ENCODE data around the gene PLSCR1.
"Not testable (repeated sequence)": the region's sequence is repeated elsewhere in the genome, so short reads cannot be mapped to it uniquely, and the experiment has no call there.

Gene PLSCR1

GRCh38 chr3:146507331-146508120, 36.9 kb downstream of the PLSCR1 start:
- Histone ChIP-seq H3K27me3 (ENCODE audit: control insufficient read depth, insufficient read depth, low read length) (no peaks in the 10 kb centered on the region), H3K4me1 (ENCODE audit: control insufficient read depth, insufficient read depth, low read length) (peaks cover 22% of the 10 kb centered on the region), H3K9ac (ENCODE audit: low read depth, low read length) (no peak overlapping the region), H3K36me3 (ENCODE audit: control insufficient read depth, insufficient read depth, low read length) (no peaks in the 10 kb centered on the region), H3K9me3 (ENCODE audit: control insufficient read depth, insufficient read depth, low read length) (no peaks in the 10 kb centered on the region), H3K4me3 (ENCODE audit: low read depth, low read length) (no peak overlapping the region)

- no peaks in the 10 kb centered on the region for H3K27me3 ChIP-seq (ENCODE audit: control insufficient read depth, insufficient read depth, low read length)
- H3K4me1 ChIP-seq (ENCODE audit: control insufficient read depth, insufficient read depth, low read length) = peaks cover 21% of the 10 kb centered on the region
- H3K4me3 ChIP-seq (ENCODE audit: low read depth, low read length) = no peak overlapping the region
- H3K9ac ChIP-seq (ENCODE audit: low read depth, low read length) = no peak overlapping the region
- no peaks in the 10 kb centered on the region for H3K9me3 ChIP-seq (ENCODE audit: control insufficient read depth, insufficient read depth, low read length)
- H3K36me3 ChIP-seq (ENCODE audit: control insufficient read depth, insufficient read depth, low read length) = no peaks in the 10 kb centered on the region
Measured at GRCh38 chr3:146505516-146505915, 38.9 kb downstream of the PLSCR1 start.

GRCh38 chr3:146504498-146505197, 39.8 kb downstream of the PLSCR1 start:
- H3K4me1 ChIP-seq (ENCODE audit: control insufficient read depth, insufficient read depth, low read length) = peaks cover 21% of the 10 kb centered on the region
- H3K27me3 ChIP-seq (ENCODE audit: control insufficient read depth, insufficient read depth, low read length) = no peaks in the 10 kb centered on the region
- no peaks in the 10 kb centered on the region for H3K9me3 ChIP-seq (ENCODE audit: control insufficient read depth, insufficient read depth, low read length)
- H3K9ac ChIP-seq (ENCODE audit: low read depth, low read length) = no peak overlapping the region
- no peaks in the 10 kb centered on the region for H3K36me3 ChIP-seq (ENCODE audit: control insufficient read depth, insufficient read depth, low read length)
- no peak overlapping the region for H3K4me3 ChIP-seq (ENCODE audit: low read depth, low read length)

GRCh38 chr3:146503461-146504202, 40.8 kb downstream of the PLSCR1 start:
- Histone ChIP-seq H3K36me3 (ENCODE audit: control insufficient read depth, insufficient read depth, low read length) (no peaks in the 10 kb centered on the region), H3K9ac (ENCODE audit: low read depth, low read length) (no peak overlapping the region), H3K27me3 (ENCODE audit: control insufficient read depth, insufficient read depth, low read length) (no peaks in the 10 kb centered on the region), H3K4me1 (ENCODE audit: control insufficient read depth, insufficient read depth, low read length) (peaks cover 21% of the 10 kb centered on the region), H3K4me3 (ENCODE audit: low read depth, low read length) (no peak overlapping the region), H3K9me3 (ENCODE audit: control insufficient read depth, insufficient read depth, low read length) (no peaks in the 10 kb centered on the region)

GRCh38 chr3:146502887-146503460, 41.4 kb downstream of the PLSCR1 start:
- Histone ChIP-seq H3K9ac (ENCODE audit: low read depth, low read length) (no peak overlapping the region), H3K4me3 (ENCODE audit: low read depth, low read length) (no peak overlapping the region), H3K9me3 (ENCODE audit: control insufficient read depth, insufficient read depth, low read length) (no peaks in the 10 kb centered on the region), H3K27me3 (ENCODE audit: control insufficient read depth, insufficient read depth, low read length) (no peaks in the 10 kb centered on the region), H3K4me1 (ENCODE audit: control insufficient read depth, insufficient read depth, low read length) (peaks cover 21% of the 10 kb centered on the region), H3K36me3 (ENCODE audit: control insufficient read depth, insufficient read depth, low read length) (no peaks in the 10 kb centered on the region)

- Histone ChIP-seq H3K36me3 (ENCODE audit: control insufficient read depth, insufficient read depth, low read length) (no peaks in the 10 kb centered on the region), H3K27me3 (ENCODE audit: control insufficient read depth, insufficient read depth, low read length) (no peaks in the 10 kb centered on the region), H3K4me1 (ENCODE audit: control insufficient read depth, insufficient read depth, low read length) (peaks cover 13% of the 10 kb centered on the region), H3K4me3 (ENCODE audit: low read depth, low read length) (no peak overlapping the region), H3K9ac (ENCODE audit: low read depth, low read length) (no peak overlapping the region), H3K9me3 (ENCODE audit: control insufficient read depth, insufficient read depth, low read length) (no peaks in the 10 kb centered on the region)
Measured at GRCh38 chr3:146501752-146502151, 42.7 kb downstream of the PLSCR1 start.

- H3K27me3 ChIP-seq (ENCODE audit: control insufficient read depth, insufficient read depth, low read length) = no peaks in the 10 kb centered on the region
- H3K9me3 ChIP-seq (ENCODE audit: control insufficient read depth, insufficient read depth, low read length) = no peaks in the 10 kb centered on the region
- H3K36me3 ChIP-seq (ENCODE audit: control insufficient read depth, insufficient read depth, low read length) = no peaks in the 10 kb centered on the region
- H3K9ac ChIP-seq (ENCODE audit: low read depth, low read length) = no peak overlapping the region
- H3K4me1 ChIP-seq (ENCODE audit: control insufficient read depth, insufficient read depth, low read length) = peaks cover 4% of the 10 kb centered on the region
- no peak overlapping the region for H3K4me3 ChIP-seq (ENCODE audit: low read depth, low read length)
Measured at GRCh38 chr3:146499701-146500100, 44.7 kb downstream of the PLSCR1 start.

GRCh38 chr3:146498002-146498736, 46.2 kb downstream of the PLSCR1 start:
- Histone ChIP-seq H3K27me3 (ENCODE audit: control insufficient read depth, insufficient read depth, low read length) (no peaks in the 10 kb centered on the region), H3K4me1 (ENCODE audit: control insufficient read depth, insufficient read depth, low read length) (peaks cover 3% of the 10 kb centered on the region), H3K9me3 (ENCODE audit: control insufficient read depth, insufficient read depth, low read length) (no peaks in the 10 kb centered on the region), H3K9ac (ENCODE audit: low read depth, low read length) (no peak overlapping the region), H3K4me3 (ENCODE audit: low read depth, low read length) (no peak overlapping the region), H3K36me3 (ENCODE audit: control insufficient read depth, insufficient read depth, low read length) (no peaks in the 10 kb centered on the region)

GRCh38 chr3:146497145-146497843, 47.1 kb downstream of the PLSCR1 start:
- not testable (repeated sequence) for H3K4me3 ChIP-seq (ENCODE audit: low read depth, low read length); H3K9ac ChIP-seq (ENCODE audit: low read depth, low read length); H3K9me3 ChIP-seq (ENCODE audit: control insufficient read depth, insufficient read depth, low read length); H3K4me1 ChIP-seq (ENCODE audit: control insufficient read depth, insufficient read depth, low read length); H3K27me3 ChIP-seq (ENCODE audit: control insufficient read depth, insufficient read depth, low read length); H3K36me3 ChIP-seq (ENCODE audit: control insufficient read depth, insufficient read depth, low read length)

- Histone ChIP-seq H3K4me1 (ENCODE audit: control insufficient read depth, insufficient read depth, low read length) (peaks cover 3% of the 10 kb centered on the region), H3K27me3 (ENCODE audit: control insufficient read depth, insufficient read depth, low read length) (no peaks in the 10 kb centered on the region), H3K9ac (ENCODE audit: low read depth, low read length) (no peak overlapping the region), H3K9me3 (ENCODE audit: control insufficient read depth, insufficient read depth, low read length) (no peaks in the 10 kb centered on the region), H3K36me3 (ENCODE audit: control insufficient read depth, insufficient read depth, low read length) (no peaks in the 10 kb centered on the region), H3K4me3 (ENCODE audit: low read depth, low read length) (no peak overlapping the region)
Measured at GRCh38 chr3:146496726-146497125, 47.7 kb downstream of the PLSCR1 start.

- Histone ChIP-seq H3K9me3 (ENCODE audit: control insufficient read depth, insufficient read depth, low read length) (no peaks in the 10 kb centered on the region), H3K4me1 (ENCODE audit: control insufficient read depth, insufficient read depth, low read length) (peaks cover 3% of the 10 kb centered on the region), H3K4me3 (ENCODE audit: low read depth, low read length) (no peak overlapping the region), H3K27me3 (ENCODE audit: control insufficient read depth, insufficient read depth, low read length) (no peaks in the 10 kb centered on the region), H3K9ac (ENCODE audit: low read depth, low read length) (no peak overlapping the region), H3K36me3 (ENCODE audit: control insufficient read depth, insufficient read depth, low read length) (no peaks in the 10 kb centered on the region)
Measured at GRCh38 chr3:146496251-146496650, 48.2 kb downstream of the PLSCR1 start.
